Measurements from ENCODE around the gene BANK1. TPM values are rescaled to one million over a fixed set of nuclear protein-coding genes. Genes with fewer than 3 reads are reported as not detected.

BANK1 gene
- total RNA-seq, 1 experiment from 2014 or later = 1.1 TPM

DNA sequence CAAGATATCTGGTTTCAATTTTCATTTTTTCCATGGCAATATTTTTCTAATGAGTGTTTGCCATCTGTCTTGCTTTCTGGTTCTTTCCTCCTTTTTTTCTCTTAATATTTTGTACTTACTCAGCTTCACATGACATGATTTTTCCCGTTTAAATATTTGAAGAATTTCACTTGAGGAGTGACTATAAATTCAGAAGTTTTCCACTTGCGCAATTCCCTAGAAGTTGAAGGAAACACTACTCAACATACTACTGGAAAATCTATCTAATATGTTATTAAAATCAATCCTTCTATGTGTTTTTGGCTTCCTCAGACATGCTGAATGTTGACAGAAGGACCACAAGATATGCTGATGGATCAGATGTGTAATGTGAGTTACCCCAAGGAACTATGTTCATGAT lies 36.8 kb upstream of the BANK1 start:
- peaks cover 2 to 4% of the 10 kb centered on the region in 2 experiments; a peak in 1 of 5 replicates for H3K9me3 Mint-ChIP-seq
- Histone ChIP-seq H4K5ac (ENCODE audit: insufficient read length, low read depth, low read length) (no peak overlapping the region), H2BK12ac (ENCODE audit: insufficient read length, low read depth, low read length) (no peak overlapping the region), H3K27me3 (ENCODE audit: insufficient read depth, low read length) (no peaks in the 10 kb centered on the region; the same call in 1 of the 2 replicates), H2BK5ac (ENCODE audit: insufficient read length, low read length) (no peak overlapping the region), H3K23me2 (ENCODE audit: insufficient read length, low read depth, low read length, poor library complexity, severe bottlenecking) (no peaks in the 10 kb centered on the region), H3K79me2 (ENCODE audit: insufficient read depth, low read length) (no peaks in the 10 kb centered on the region), H3K79me1 (ENCODE audit: insufficient read depth, low read depth, low read length, poor library complexity, severe bottlenecking) (no peaks in the 10 kb centered on the region), H3K9ac (ENCODE audit: extremely low read depth, insufficient read length, low read length) (no peak overlapping the region), H3K14ac (ENCODE audit: insufficient read depth, low read length) (no peak overlapping the region), H2BK20ac (ENCODE audit: low read depth, low read length, poor library complexity, severe bottlenecking) (no peak overlapping the region), H3K4ac (ENCODE audit: low read depth, low read length) (no peak overlapping the region), H3K56ac (ENCODE audit: insufficient read length, low read depth, low read length) (no peak overlapping the region), H3K27ac (ENCODE audit: insufficient read length, low read depth, low read length) (no peak overlapping the region), H4K91ac (ENCODE audit: insufficient read length, low read depth, low read length) (no peak overlapping the region), H2AFZ (ENCODE audit: low read length) (no peak overlapping the region), H2AK5ac (ENCODE audit: insufficient read length, low read length) (no peak overlapping the region), H3T11ph (ENCODE audit: low read length) (no peak overlapping the region), H2BK15ac (ENCODE audit: low read depth, low read length) (no peak overlapping the region), H3K4me2 (ENCODE audit: insufficient read depth, insufficient read length, low read length) (no peak overlapping the region), H3K9me3 (ENCODE audit: control insufficient read depth, low read depth, low read length) (no peaks in the 10 kb centered on the region), H4K20me1 (ENCODE audit: control insufficient read depth, insufficient read depth, insufficient read length) (no peaks in the 10 kb centered on the region), H4K8ac (replicated peaks; ENCODE audit: insufficient read length, low read depth, low read length) (no peak overlapping the region), H3K23ac (ENCODE audit: insufficient read length, low read depth, low read length) (no peak overlapping the region), H3K18ac (ENCODE audit: insufficient read length, low read depth, low read length) (no peak overlapping the region), H2BK120ac (ENCODE audit: low read depth, low read length, poor library complexity, severe bottlenecking) (no peak overlapping the region), H3K4me1 (ENCODE audit: insufficient read depth, low read length) (no peaks in the 10 kb centered on the region)
- TF ChIP-seq, protein P1, sequence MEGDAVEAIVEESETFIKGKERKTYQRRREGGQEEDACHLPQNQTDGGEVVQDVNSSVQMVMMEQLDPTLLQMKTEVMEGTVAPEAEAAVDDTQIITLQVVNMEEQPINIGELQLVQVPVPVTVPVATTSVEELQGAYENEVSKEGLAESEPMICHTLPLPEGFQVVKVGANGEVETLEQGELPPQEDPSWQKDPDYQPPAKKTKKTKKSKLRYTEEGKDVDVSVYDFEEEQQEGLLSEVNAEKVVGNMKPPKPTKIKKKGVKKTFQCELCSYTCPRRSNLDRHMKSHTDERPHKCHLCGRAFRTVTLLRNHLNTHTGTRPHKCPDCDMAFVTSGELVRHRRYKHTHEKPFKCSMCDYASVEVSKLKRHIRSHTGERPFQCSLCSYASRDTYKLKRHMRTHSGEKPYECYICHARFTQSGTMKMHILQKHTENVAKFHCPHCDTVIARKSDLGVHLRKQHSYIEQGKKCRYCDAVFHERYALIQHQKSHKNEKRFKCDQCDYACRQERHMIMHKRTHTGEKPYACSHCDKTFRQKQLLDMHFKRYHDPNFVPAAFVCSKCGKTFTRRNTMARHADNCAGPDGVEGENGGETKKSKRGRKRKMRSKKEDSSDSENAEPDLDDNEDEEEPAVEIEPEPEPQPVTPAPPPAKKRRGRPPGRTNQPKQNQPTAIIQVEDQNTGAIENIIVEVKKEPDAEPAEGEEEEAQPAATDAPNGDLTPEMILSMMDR (conservative IDR thresholded peaks at IDR 0.05) = no peak
- no CpG with 5 or more reads among the region's 2 CpGs for WGBS (ENCODE audit: extremely low coverage, insufficient read length, low lambda C conversion rate)
- no peaks in the 10 kb centered on the region for H3K4me1 Mint-ChIP-seq
- no peaks in the 10 kb centered on the region for H3K27me3 Mint-ChIP-seq (ENCODE audit: low read depth)
- no peaks in the 10 kb centered on the region for H3K36me3 Mint-ChIP-seq (ENCODE audit: insufficient read depth in 1 of 3, low read depth in 3 of 3)
- no peak overlapping the region for H3K4me3 Mint-ChIP-seq
- no peak overlapping the region for H3K27ac Mint-ChIP-seq
- no peak for DNase-seq

Measured in H9 (cell line).